Endothelial cell of umbilical vein (primary cell): ENCODE measurements around the gene NAGPA. TPM values are rescaled to one million over a fixed set of nuclear protein-coding genes. Genes with fewer than 3 reads are reported as not detected.

Source experiments
- BruUV-seq: library from RNA; stranded (reverse); fragments of 400-500 nt; replicated peaks from 2 replicates; lab custom pipeline; 2021; lab: Mats Ljungman, UMichigan
- CTCF ChIA-PET: fragments of 300-600, 350-600 bp; sonication (Branson Sonifier 250); formaldehyde crosslinking; loops from one replicate; lab custom pipeline; 2021; ENCODE audit warnings: antibody characterized with exemption, inconsistent platforms; lab: Charles Lee
- POLR2A ChIA-PET: fragments of 300-600, 350-600 bp; sonication (Branson Sonifier 250); formaldehyde crosslinking; loops from one replicate; lab custom pipeline; 2021; ENCODE audit warnings: antibody characterized with exemption, inconsistent platforms; lab: Charles Lee
- DNase-seq: peaks from one replicate; pipeline ENCODE4 v3.0.0-alpha.2; 2011; ENCODE audit warnings: low read depth, low spot score
- FAIRE-seq: peaks from 2 replicates; lab custom pipeline; 2011; peaks lifted over from hg19 to GRCh38; lab: Jason Lieb, UNC
- H2AFZ ChIP-seq: 2 replicates; pipeline ENCODE4 v1.6.0; 2012; ENCODE audit warnings: low read depth, low read length, control low read depth, inconsistent platforms
- H3K27ac ChIP-seq: 2 replicates; pipeline ENCODE4 v1.5.1; 2011; ENCODE audit warnings: low read depth, mild to moderate bottlenecking, control low read depth, low read length, moderate library complexity; ENCODE audit not compliant: insufficient read depth
- H3K27me3 ChIP-seq, 2 experiments: 2 replicates each; pipeline versions ENCODE4 v1.6.0 to v1.6.1; 2011; ENCODE audit warnings: low read length in 2 of 2, mixed read lengths in 1 of 2; ENCODE audit not compliant: control insufficient read depth in 2 of 2, insufficient read depth in 2 of 2
- H3K36me3 ChIP-seq, 2 experiments: 2 replicates in 1 of 2; 3 replicates in 1 of 2; pipeline ENCODE4 v1.5.1; 2011; ENCODE audit warnings: low read length in 2 of 2, mild to moderate bottlenecking in 1 of 2, moderate library complexity in 1 of 2; ENCODE audit not compliant: control insufficient read depth in 2 of 2, insufficient read depth in 2 of 2; ENCODE audit errors: extremely low read depth in 1 of 2
- H3K4me1 ChIP-seq: 3 replicates; pipeline ENCODE4 v1.5.1; 2011; ENCODE audit warnings: mild to moderate bottlenecking, low read length; ENCODE audit not compliant: control insufficient read depth, insufficient read depth; ENCODE audit errors: extremely low read depth
- H3K4me2 ChIP-seq: 2 replicates; pipeline ENCODE4 v1.6.1; 2011; ENCODE audit warnings: low read length, control low read depth, mixed read lengths; ENCODE audit not compliant: insufficient read depth
- H3K4me3 ChIP-seq, 3 experiments: fragments of 200-600 bp in 1 of 3; sonication (generic), shearing (Covaris generic) in 1 of 3; replicated peaks in 1 of 3; 2 replicates each; pipeline ENCODE4 v1.5.1; 2011 to 2016; ENCODE audit warnings: control low read depth in 3 of 3, low read length in 3 of 3, mild to moderate bottlenecking in 2 of 3, inconsistent platforms in 1 of 3, low read depth in 1 of 3, moderate library complexity in 1 of 3; ENCODE audit not compliant: insufficient read depth in 1 of 3
- H3K79me2 ChIP-seq: 2 replicates; pipeline ENCODE4 v1.6.0; 2012; ENCODE audit warnings: low read length, inconsistent platforms; ENCODE audit not compliant: control insufficient read depth, insufficient read depth
- H3K9ac ChIP-seq: replicated peaks from 2 replicates; pipeline ENCODE3; 2011; ENCODE audit warnings: low read length, control low read depth; ENCODE audit not compliant: insufficient read depth; ENCODE audit errors: extremely low read depth
- H3K9me1 ChIP-seq: replicated peaks from 3 replicates; pipeline ENCODE4 v1.6.0; 2011; ENCODE audit warnings: mild to moderate bottlenecking, low read length; ENCODE audit not compliant: control insufficient read depth, insufficient read depth; ENCODE audit errors: extremely low read depth
- H3K9me3 ChIP-seq: replicated peaks from 2 replicates; pipeline ENCODE4 v1.5.1; 2012; ENCODE audit warnings: low read length, inconsistent platforms; ENCODE audit not compliant: control insufficient read depth, insufficient read depth
- H4K20me1 ChIP-seq: replicated peaks from 2 replicates; pipeline ENCODE3; 2011; ENCODE audit warnings: mild to moderate bottlenecking, low read length; ENCODE audit not compliant: control insufficient read depth, insufficient read depth; ENCODE audit errors: extremely low read depth
- EZH2 ChIP-seq: IDR thresholded peaks from 2 replicates; pipeline ENCODE4 v1.6.1; 2012; ENCODE audit warnings: borderline replicate concordance, low read depth, mild to moderate bottlenecking, moderate library complexity, low read length, inconsistent platforms; ENCODE audit not compliant: severe bottlenecking
- FOS ChIP-seq: IDR thresholded peaks from 2 replicates; pipeline ENCODE4 v1.6.1; 2011; ENCODE audit warnings: mild to moderate bottlenecking, low read length, moderate library complexity, borderline replicate concordance; ENCODE audit not compliant: insufficient read depth
- GATA2 ChIP-seq: IDR thresholded peaks from 2 replicates; pipeline ENCODE4 v1.7.0; 2011; ENCODE audit warnings: low read depth, mild to moderate bottlenecking, moderate library complexity, mixed read lengths, low read length; ENCODE audit not compliant: insufficient read length, insufficient read depth
- JUN ChIP-seq: IDR thresholded peaks from 2 replicates; pipeline ENCODE4 v1.6.1; 2011; ENCODE audit warnings: borderline replicate concordance, low read depth; ENCODE audit not compliant: insufficient read length, insufficient read depth
- MYC ChIP-seq: IDR thresholded peaks from one replicate; pipeline ENCODE4 v1.6.1; 2011; ENCODE audit warnings: mild to moderate bottlenecking, low read depth, low read length
- POLR2A ChIP-seq: IDR thresholded peaks from 2 replicates; pipeline ENCODE4 v1.6.1; 2012; ENCODE audit warnings: low read depth, mild to moderate bottlenecking, control low read depth, low read length
- POLR2AphosphoS5 ChIP-seq: IDR thresholded peaks from 2 replicates; pipeline ENCODE4 v1.6.1; 2012; ENCODE audit warnings: low read depth, mild to moderate bottlenecking, control low read depth, low read length, moderate library complexity; ENCODE audit not compliant: insufficient read depth
- dilution Hi-C: fragments of 300-500 bp; cut with MboI; formaldehyde crosslinking; loops from one replicate; pipeline ENCODE4 v1.15.0; 2019; ENCODE audit warnings: low sequenced_read_pairs; ENCODE audit not compliant: extremely low pct_ligation_motif_present
- intact Hi-C: fragments of 100-400 bp; cut with micrococcal nuclease; formaldehyde crosslinking; loops from one replicate; pipeline ENCODE4 v1.10.0; 2022
- polyA plus RNA-seq, 4 experiments: library from polyadenylated mRNA; depleted of rRNA in 3 of 4; stranded (reverse) in 3 of 4; unstranded in 1 of 4; fragments of >200 nt; gene quantifications; 2 replicates each; pipeline versions ENCODE4 v1.2.1 to v1.2.3, GENCODE V29; 2011 to 2012; ENCODE audit warnings: missing spikeins in 1 of 4
- total RNA-seq: library from RNA; stranded (reverse); gene quantifications from 2 replicates; pipeline ENCODE4 v1.2.3, GENCODE V29; 2021
- TF ChIP-seq, protein P1 (sequence below), 2 donors: IDR thresholded peaks; 1 replicate in 1 of 2; 2 replicates in 1 of 2; pipeline ENCODE4 v1.5.1; 2011; ENCODE audit warnings: low read length in 2 of 2, mild to moderate bottlenecking in 2 of 2, moderate library complexity in 2 of 2, control low read depth in 1 of 2, inconsistent platforms in 1 of 2, low read depth in 1 of 2; ENCODE audit not compliant: insufficient read depth in 1 of 2; ENCODE audit errors: extremely low read depth in 1 of 2
- TF ChIP-seq, protein P2 (sequence below): IDR thresholded peaks from 2 replicates; pipeline ENCODE4 v1.6.1; 2011; ENCODE audit not compliant: insufficient read depth, insufficient read length

The NAGPA gene
- total and polyA plus RNA-seq, 2 donors (not counting 3 experiments of a cell fraction or from before 2014, with no cell fraction given): 29.6 to 29.9 TPM

- no TSS peak for BruUV-seq
Observed at GRCh38 chr16:5036228-5037156, 2.8 kb upstream of the NAGPA start.

More at GRCh38 chr16:5036228-5037156, 2.8 kb upstream of the NAGPA start:
- FAIRE-seq (no peak), DNase-seq (no peak)
- Histone ChIP-seq H3K4me3 (no peak overlapping the region), H3K9me1 (no peaks in the 10 kb centered on the region), H3K4me2 (no peak overlapping the region), H3K79me2 (no peaks in the 10 kb centered on the region), H3K27me3 (no peaks in the 10 kb centered on the region), H2AFZ (no peak overlapping the region), H3K27ac (no peak overlapping the region), H3K4me1 (peaks cover 12% of the 10 kb centered on the region), H3K9ac (no peak overlapping the region), H3K9me3 (no peaks in the 10 kb centered on the region), H4K20me1 (no peaks in the 10 kb centered on the region), H3K36me3 (no peaks in the 10 kb centered on the region)
- CTCF ChIA-PET: no interaction called here
- TF ChIP-seq FOS (no peak), GATA2 (no peak), POLR2A (no peak), MYC (no peak), JUN (no peak), EZH2 (no peak), POLR2AphosphoS5 (no peak)
- TF ChIP-seq, protein P1, sequence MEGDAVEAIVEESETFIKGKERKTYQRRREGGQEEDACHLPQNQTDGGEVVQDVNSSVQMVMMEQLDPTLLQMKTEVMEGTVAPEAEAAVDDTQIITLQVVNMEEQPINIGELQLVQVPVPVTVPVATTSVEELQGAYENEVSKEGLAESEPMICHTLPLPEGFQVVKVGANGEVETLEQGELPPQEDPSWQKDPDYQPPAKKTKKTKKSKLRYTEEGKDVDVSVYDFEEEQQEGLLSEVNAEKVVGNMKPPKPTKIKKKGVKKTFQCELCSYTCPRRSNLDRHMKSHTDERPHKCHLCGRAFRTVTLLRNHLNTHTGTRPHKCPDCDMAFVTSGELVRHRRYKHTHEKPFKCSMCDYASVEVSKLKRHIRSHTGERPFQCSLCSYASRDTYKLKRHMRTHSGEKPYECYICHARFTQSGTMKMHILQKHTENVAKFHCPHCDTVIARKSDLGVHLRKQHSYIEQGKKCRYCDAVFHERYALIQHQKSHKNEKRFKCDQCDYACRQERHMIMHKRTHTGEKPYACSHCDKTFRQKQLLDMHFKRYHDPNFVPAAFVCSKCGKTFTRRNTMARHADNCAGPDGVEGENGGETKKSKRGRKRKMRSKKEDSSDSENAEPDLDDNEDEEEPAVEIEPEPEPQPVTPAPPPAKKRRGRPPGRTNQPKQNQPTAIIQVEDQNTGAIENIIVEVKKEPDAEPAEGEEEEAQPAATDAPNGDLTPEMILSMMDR (IDR thresholded peaks at IDR 0.05; ENCODE audit: extremely low read depth in 1 of 2, insufficient read depth in 1 of 2, low read depth in 1 of 2, low read length in 2 of 2): no peak
- TF ChIP-seq, protein P2, sequence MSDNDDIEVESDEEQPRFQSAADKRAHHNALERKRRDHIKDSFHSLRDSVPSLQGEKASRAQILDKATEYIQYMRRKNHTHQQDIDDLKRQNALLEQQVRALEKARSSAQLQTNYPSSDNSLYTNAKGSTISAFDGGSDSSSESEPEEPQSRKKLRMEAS: no peak
- dilution Hi-C loops (no loop called here), intact Hi-C loops (no loop called here)
- POLR2A ChIA-PET: no interaction called here
